CD4-positive, CD25-positive, alpha-beta regulatory T cell (primary cell): ENCODE data around the gene DEGS1. TPM values are rescaled to one million over a fixed set of nuclear protein-coding genes. Genes with fewer than 3 reads are reported as not detected.

Source experiments
- ATAC-seq, 2 donors: fragments of 150-1000 bp; cut with Tn5 transposase; one replicate each; pipeline ENCODE4 v1.10.0; 2021; ENCODE audit warnings: low read depth in 2 of 2, moderate number of reproducible peaks in 2 of 2, moderate library complexity in 1 of 2
- DNase-seq, 3 donors: peaks; one replicate each; pipeline versions ENCODE4 v3.0.0 to v3.0.0-alpha.2; 2012 to 2022; ENCODE audit warnings: mixed read lengths in 1 of 3
- H3K27ac ChIP-seq: one replicate; pipeline ENCODE4 v1.7.0; 2013; ENCODE audit warnings: mild to moderate bottlenecking, low read length; ENCODE audit not compliant: insufficient read depth, poor library complexity, severe bottlenecking
- H3K27me3 ChIP-seq: one replicate; pipeline ENCODE4 v1.7.0; 2013; ENCODE audit warnings: low read length; ENCODE audit not compliant: control insufficient read depth, insufficient read depth
- H3K36me3 ChIP-seq: one replicate; pipeline ENCODE4 v1.7.0; 2013; ENCODE audit warnings: mild to moderate bottlenecking, low read length, moderate library complexity; ENCODE audit not compliant: control insufficient read depth, insufficient read depth
- H3K4me1 ChIP-seq: 2 replicates; pipeline ENCODE4 v1.7.0; 2013; ENCODE audit warnings: mild to moderate bottlenecking, low read length; ENCODE audit not compliant: insufficient read depth, control insufficient read depth, poor library complexity, severe bottlenecking
- H3K4me3 ChIP-seq: one replicate; pipeline ENCODE4 v1.7.0; 2013; ENCODE audit warnings: low read depth, mild to moderate bottlenecking, low read length, moderate library complexity
- H3K9me3 ChIP-seq, 2 experiments: 1 replicate in 1 of 2; 2 replicates in 1 of 2; pipeline ENCODE4 v1.7.0; 2013; ENCODE audit warnings: low read length in 2 of 2, mild to moderate bottlenecking in 1 of 2, moderate library complexity in 1 of 2; ENCODE audit not compliant: control insufficient read depth in 2 of 2
- H3K27ac Mint-ChIP-seq, 3 donors: one replicate each; pipeline ENCODE4 v1.8.0; 2020 to 2022; ENCODE audit warnings: mild to moderate bottlenecking in 3 of 3, mixed read lengths in 3 of 3, moderate library complexity in 2 of 3
- H3K27me3 Mint-ChIP-seq: one replicate; pipeline ENCODE4 v1.8.0; 2022; ENCODE audit warnings: mild to moderate bottlenecking, mixed read lengths
- H3K36me3 Mint-ChIP-seq: one replicate; pipeline ENCODE4 v1.8.0; 2020; ENCODE audit warnings: mixed read lengths
- H3K4me1 Mint-ChIP-seq, 4 donors: one replicate each; pipeline ENCODE4 v1.8.0; 2020 to 2022; ENCODE audit warnings: mixed read lengths in 4 of 4, mild to moderate bottlenecking in 1 of 4
- H3K4me3 Mint-ChIP-seq, 4 donors: one replicate each; pipeline ENCODE4 v1.8.0; 2020 to 2022; ENCODE audit warnings: mild to moderate bottlenecking in 4 of 4, mixed read lengths in 4 of 4, moderate library complexity in 3 of 4
- H3K9me3 Mint-ChIP-seq, 7 donors: one replicate each; pipeline ENCODE4 v1.8.0; 2020 to 2022; ENCODE audit warnings: mixed read lengths in 7 of 7, mild to moderate bottlenecking in 3 of 7, moderate library complexity in 2 of 7
- polyA plus RNA-seq, 4 donors: library from polyadenylated mRNA; unstranded; fragments of 300-500 nt; fragmentation: Illumina TruSeq; gene quantifications; one replicate each; pipeline ENCODE4 v1.2.3, GENCODE V29; 2021
- total RNA-seq: library from RNA; stranded (reverse); gene quantifications from one replicate; pipeline ENCODE4 v1.2.3, GENCODE V29; 2022

The DEGS1 gene
- total and polyA plus RNA-seq, 5 donors from 2014 or later, result 46.1 to 161 (median 132) TPM

DNA sequence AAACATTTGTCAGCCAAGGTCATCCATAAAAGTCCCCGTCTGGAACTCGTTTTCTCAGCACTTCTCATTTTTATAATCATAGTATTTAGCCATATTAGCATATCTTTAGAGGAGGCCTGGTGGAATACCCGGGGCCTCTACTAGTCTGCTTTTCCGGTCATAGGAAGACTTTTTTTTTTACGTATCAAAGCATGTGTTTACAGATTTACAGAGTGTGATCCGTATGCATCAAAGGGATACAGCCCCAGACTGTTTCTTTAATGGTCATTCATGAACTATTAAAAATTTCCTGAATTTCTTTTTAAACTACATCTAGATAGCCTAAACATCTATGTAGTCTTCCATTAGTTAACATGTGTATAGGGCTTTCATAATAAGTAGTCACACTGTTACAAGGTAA is 23.5 kb upstream of the DEGS1 start:
- Histone ChIP-seq H3K27ac (no peak overlapping the region), H3K9me3 (no peaks in the 10 kb centered on the region), H3K4me1 (no peaks in the 10 kb centered on the region), H3K36me3 (peaks cover 33% of the 10 kb centered on the region), H3K27me3 (no peaks in the 10 kb centered on the region), H3K4me3 (no peak overlapping the region)
- peaks cover 0 to 5% (median 0%) of the 10 kb centered on the region in 4 donors for H3K4me1 Mint-ChIP-seq
- no peaks in the 10 kb centered on the region for H3K27me3 Mint-ChIP-seq
- ATAC-seq, result no peak
- DNase-seq, result no peak
- peaks cover 24% of the 10 kb centered on the region for H3K36me3 Mint-ChIP-seq
- H3K9me3 Mint-ChIP-seq, result no peaks in the 10 kb centered on the region
- H3K27ac Mint-ChIP-seq, result no peak overlapping the region
- H3K4me3 Mint-ChIP-seq, result no peak overlapping the region

DNA sequence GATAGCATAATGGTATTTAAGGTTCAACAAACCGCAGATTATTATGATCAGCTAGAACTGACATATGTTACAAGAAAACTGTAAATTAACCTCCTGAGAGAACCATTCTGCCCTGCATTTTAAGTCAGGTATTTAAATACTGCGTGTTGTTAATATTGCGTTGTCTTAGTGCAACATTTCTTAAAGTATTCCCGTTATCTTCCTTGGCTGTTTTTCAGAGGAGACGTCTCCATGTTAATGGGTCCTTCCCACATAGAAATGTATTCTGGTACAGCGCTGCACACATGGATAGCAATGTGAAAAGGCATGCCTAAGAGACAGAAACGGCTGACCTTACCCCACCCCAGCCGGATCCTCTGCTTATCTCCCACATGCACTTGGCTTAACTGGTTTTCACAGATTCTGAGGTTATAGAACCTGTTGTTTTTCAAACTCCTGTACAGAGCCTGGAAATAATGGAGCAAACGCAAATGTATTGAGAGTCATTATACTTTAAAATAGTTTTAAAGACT is 22.8 kb upstream of the DEGS1 start:
- no peaks in the 10 kb centered on the region for H3K9me3 Mint-ChIP-seq
- no peak for ATAC-seq
- Histone ChIP-seq H3K27me3 (no peaks in the 10 kb centered on the region), H3K36me3 (peaks cover 33% of the 10 kb centered on the region), H3K27ac (no peak overlapping the region), H3K4me3 (no peak overlapping the region), H3K9me3 (no peaks in the 10 kb centered on the region), H3K4me1 (no peaks in the 10 kb centered on the region)
- peaks cover 0 to 7% (median under 1%) of the 10 kb centered on the region in 4 donors for H3K4me1 Mint-ChIP-seq
- no peak for DNase-seq
- H3K27me3 Mint-ChIP-seq, result no peaks in the 10 kb centered on the region
- peaks cover 24% of the 10 kb centered on the region for H3K36me3 Mint-ChIP-seq
- no peak overlapping the region for H3K4me3 Mint-ChIP-seq
- no peak overlapping the region for H3K27ac Mint-ChIP-seq

DNA sequence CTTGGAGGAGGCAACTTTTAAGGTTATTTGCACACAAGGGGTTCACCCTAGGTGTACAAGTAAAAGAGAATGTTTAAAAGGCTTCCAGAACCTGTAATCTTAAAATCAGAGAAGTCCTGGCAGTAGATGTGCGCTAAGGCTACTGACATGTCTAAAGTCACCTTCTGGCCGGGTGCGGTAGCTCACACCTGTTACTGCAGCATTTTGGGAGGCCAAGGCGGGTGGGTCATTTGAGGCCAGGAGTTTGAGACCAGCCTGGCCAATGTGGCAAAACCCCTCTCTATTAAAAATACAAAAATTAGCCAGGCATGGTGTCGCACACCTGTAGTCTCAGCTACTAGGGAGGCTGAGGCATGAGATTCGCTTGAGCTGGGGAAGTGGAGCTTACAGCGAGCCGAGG is 20.3 kb upstream of the DEGS1 start:
- H3K27ac Mint-ChIP-seq, result no peak overlapping the region
- H3K4me1 Mint-ChIP-seq, result peaks cover 0 to 7% (median under 1%) of the 10 kb centered on the region in 4 donors
- Histone ChIP-seq H3K4me3 (no peak overlapping the region), H3K9me3 (no peaks in the 10 kb centered on the region), H3K27me3 (no peaks in the 10 kb centered on the region), H3K4me1 (no peaks in the 10 kb centered on the region), H3K27ac (no peak overlapping the region), H3K36me3 (peaks cover 21% of the 10 kb centered on the region)
- no peaks in the 10 kb centered on the region for H3K9me3 Mint-ChIP-seq
- H3K36me3 Mint-ChIP-seq, result peaks cover 13% of the 10 kb centered on the region
- DNase-seq (no peak), ATAC-seq (no peak)
- H3K27me3 Mint-ChIP-seq, result no peaks in the 10 kb centered on the region
- H3K4me3 Mint-ChIP-seq, result no peak overlapping the region

DNA sequence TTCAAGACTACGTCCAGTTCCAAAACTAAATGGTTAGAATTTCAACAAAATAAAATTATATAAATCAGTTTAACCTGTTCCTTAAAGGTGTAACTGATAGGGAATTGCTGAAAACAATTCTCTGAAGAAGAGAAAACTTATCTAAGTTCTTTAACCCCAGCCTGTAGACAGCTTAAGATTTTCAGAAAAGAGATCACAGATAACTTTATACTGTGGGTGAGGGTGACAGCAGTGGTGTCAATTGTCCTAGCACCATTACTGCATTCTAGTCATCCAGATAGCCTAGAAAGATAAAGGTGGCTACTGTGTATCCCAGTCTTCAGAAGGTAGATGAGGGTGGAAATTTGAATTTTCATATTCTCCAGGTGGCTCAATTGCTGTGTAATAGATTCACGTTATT is 19.7 kb upstream of the DEGS1 start:
- no peak for ATAC-seq
- H3K36me3 Mint-ChIP-seq, result peaks cover 7% of the 10 kb centered on the region
- H3K27ac Mint-ChIP-seq, result no peak overlapping the region
- DNase-seq, result no peak
- no peaks in the 10 kb centered on the region for H3K27me3 Mint-ChIP-seq
- Histone ChIP-seq H3K9me3 (no peaks in the 10 kb centered on the region), H3K36me3 (peaks cover 16% of the 10 kb centered on the region), H3K4me1 (no peaks in the 10 kb centered on the region), H3K4me3 (no peak overlapping the region), H3K27ac (no peak overlapping the region), H3K27me3 (no peaks in the 10 kb centered on the region)
- H3K9me3 Mint-ChIP-seq, result no peaks in the 10 kb centered on the region
- peaks cover 0 to 7% (median under 1%) of the 10 kb centered on the region in 4 donors for H3K4me1 Mint-ChIP-seq
- H3K4me3 Mint-ChIP-seq, result no peak overlapping the region

DNA sequence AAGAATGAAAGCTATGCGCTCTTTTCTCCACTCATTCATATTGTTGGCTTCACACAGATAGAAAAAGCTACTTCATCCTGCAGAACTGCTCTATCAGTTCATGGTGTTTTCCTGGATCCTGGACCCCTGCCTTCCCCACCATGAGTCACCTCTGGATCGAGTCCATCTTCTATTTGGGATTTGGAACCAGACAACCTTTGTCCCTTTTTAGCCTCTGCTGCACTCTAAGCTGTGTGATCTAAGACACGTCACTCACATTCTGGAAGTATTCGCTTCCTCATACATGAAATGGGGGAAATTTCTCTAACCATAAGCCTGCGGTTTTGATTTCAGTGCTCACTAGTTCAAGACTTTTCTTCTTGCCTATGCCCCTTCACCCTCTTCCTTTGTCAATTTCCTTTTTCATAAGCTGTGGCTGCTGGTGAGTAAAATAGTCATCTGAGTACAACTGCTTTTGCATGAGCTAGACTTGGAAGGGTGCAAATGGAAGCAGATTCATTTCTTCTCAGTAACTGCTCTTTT is 14.1 kb upstream of the DEGS1 start:
- Histone ChIP-seq H3K9me3 (no peaks in the 10 kb centered on the region), H3K27me3 (no peaks in the 10 kb centered on the region), H3K4me1 (peaks cover 19% of the 10 kb centered on the region), H3K4me3 (peak overlapping the region; percentile 17), H3K36me3 (no peaks in the 10 kb centered on the region), H3K27ac (no peak overlapping the region)
- DNase-seq, result peak in 2 of 3 donors; percentile 24 to 72
- Mint-ChIP-seq H3K4me1 (peaks cover 13 to 41% (median 25%) of the 10 kb centered on the region in 4 donors), H3K27me3 (peaks cover 4% of the 10 kb centered on the region), H3K36me3 (no peaks in the 10 kb centered on the region), H3K27ac (peak overlapping the region; percentile 28 to 89 (median 44)), H3K4me3 (peak overlapping the region; percentile 5 to 28 (median 12)), H3K9me3 (no peaks in the 10 kb centered on the region)
- peak; percentile 59 to 73 for ATAC-seq

DNA sequence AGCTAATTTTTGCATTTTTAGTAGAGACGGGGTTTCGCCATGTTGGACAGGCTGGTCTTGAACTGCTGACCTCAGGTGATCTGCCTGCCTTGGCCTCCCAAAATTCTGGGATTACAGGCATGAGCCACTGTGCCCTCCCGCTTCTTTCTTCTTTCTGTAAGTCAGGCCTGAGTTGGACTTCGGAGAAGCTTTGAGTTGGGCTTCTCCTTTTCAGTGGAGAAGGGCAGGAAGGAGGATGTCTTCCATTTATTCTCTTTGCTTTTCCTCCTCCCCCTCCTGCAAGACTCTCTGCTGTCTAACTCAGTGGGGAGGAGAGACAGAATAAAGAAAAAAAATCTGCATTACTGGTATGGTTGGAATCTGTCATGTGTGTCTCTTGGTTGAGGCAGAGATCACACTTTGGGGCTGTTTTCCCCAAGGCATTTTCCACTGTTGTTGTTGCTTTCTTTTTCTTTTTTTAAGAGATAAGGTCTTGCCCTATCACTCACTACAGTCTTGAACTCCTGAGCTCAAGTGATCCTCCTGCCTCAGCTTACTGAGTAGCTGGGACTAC is 13.2 kb upstream of the DEGS1 start:
- H3K27me3 Mint-ChIP-seq, result peaks cover 4% of the 10 kb centered on the region
- Histone ChIP-seq H3K9me3 (no peaks in the 10 kb centered on the region), H3K4me3 (no peak overlapping the region), H3K27ac (no peak overlapping the region), H3K4me1 (peaks cover 19% of the 10 kb centered on the region), H3K27me3 (no peaks in the 10 kb centered on the region), H3K36me3 (no peaks in the 10 kb centered on the region)
- H3K27ac Mint-ChIP-seq, result peak overlapping the region in 1 of 3 donors; percentile 89
- peaks cover 13 to 34% (median 24%) of the 10 kb centered on the region in 4 donors for H3K4me1 Mint-ChIP-seq
- ATAC-seq, result no peak
- no peak for DNase-seq
- H3K9me3 Mint-ChIP-seq, result no peaks in the 10 kb centered on the region
- no peak overlapping the region for H3K4me3 Mint-ChIP-seq
- no peaks in the 10 kb centered on the region for H3K36me3 Mint-ChIP-seq

DNA sequence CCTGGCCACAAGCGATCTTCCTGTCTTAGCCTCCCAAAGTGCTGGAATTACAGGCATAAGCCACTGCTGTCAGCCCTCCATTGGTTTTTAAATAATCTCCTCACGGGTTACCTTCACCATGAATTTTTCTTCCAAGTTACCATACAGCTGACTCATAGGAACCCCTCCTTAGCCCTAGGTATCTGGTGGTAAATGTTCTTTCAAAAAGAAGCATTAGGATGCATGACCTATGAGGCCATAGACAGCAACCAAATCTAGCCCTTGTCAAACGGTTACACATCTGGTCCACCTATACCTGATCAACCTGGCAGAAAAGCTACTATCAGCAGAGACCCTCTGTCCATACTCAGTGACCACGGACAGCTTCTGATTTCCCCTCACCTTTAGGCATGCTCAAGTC is 12.7 kb upstream of the DEGS1 start:
- Mint-ChIP-seq H3K27ac (peak overlapping the region in 2 of 3 donors; percentile 9 to 89), H3K36me3 (no peaks in the 10 kb centered on the region), H3K4me3 (peak overlapping the region in 3 of 4 donors; percentile 16 to 70 (median 44)), H3K4me1 (peaks cover 13 to 34% (median 24%) of the 10 kb centered on the region in 4 donors), H3K9me3 (no peaks in the 10 kb centered on the region), H3K27me3 (peaks cover 4% of the 10 kb centered on the region)
- Histone ChIP-seq H3K36me3 (no peaks in the 10 kb centered on the region), H3K4me3 (no peak overlapping the region), H3K27ac (no peak overlapping the region), H3K27me3 (no peaks in the 10 kb centered on the region), H3K9me3 (no peaks in the 10 kb centered on the region), H3K4me1 (peaks cover 19% of the 10 kb centered on the region)
- DNase-seq, result no peak
- ATAC-seq, result no peak
